SU-DHL-6 (cell line): ENCODE data around the gene PITPNB.

Experiments
- H2AFZ ChIP-seq: fragments of 200-600 bp; sonication (generic); 2 replicates; pipeline ENCODE4 v1.6.1; 2014; ENCODE audit warnings: low read depth, mild to moderate bottlenecking, moderate library complexity, mixed read lengths, antibody characterized with exemption, low read length; ENCODE audit not compliant: severe bottlenecking
- H3F3A ChIP-seq: fragments of 200-600 bp; shearing (Covaris generic); 2 replicates; pipeline ENCODE4 v1.6.0; 2016; ENCODE audit warnings: antibody characterized with exemption, mild to moderate bottlenecking; ENCODE audit not compliant: insufficient read depth
- H3K27ac ChIP-seq: fragments of 200-600 bp; sonication (generic); 2 replicates; pipeline ENCODE4 v1.5.1; 2016; ENCODE audit warnings: low read depth, mild to moderate bottlenecking, low read length, moderate library complexity, mixed read lengths
- H3K27me3 ChIP-seq: fragments of 200-600 bp; sonication (generic), shearing (Covaris generic); 2 replicates; pipeline ENCODE4 v1.6.0; 2014; ENCODE audit warnings: mild to moderate bottlenecking, low read length
- H3K36me3 ChIP-seq: fragments of 200-600 bp; sonication (generic); 2 replicates; pipeline ENCODE4 v1.6.1; 2014; ENCODE audit warnings: mild to moderate bottlenecking, low read length, mixed read lengths
- H3K4me2 ChIP-seq: fragments of 300-600, 200-600 bp; shearing (Covaris generic), sonication (generic); 2 replicates; pipeline ENCODE4 v1.6.0; 2014; ENCODE audit warnings: low read length, low read depth, mild to moderate bottlenecking; ENCODE audit not compliant: poor library complexity, severe bottlenecking
- H3K4me3 ChIP-seq: fragments of 200-600 bp; sonication (generic); 2 replicates; pipeline ENCODE4 v1.5.1; 2014; ENCODE audit warnings: antibody characterized with exemption, low read length, mild to moderate bottlenecking, mixed read lengths; ENCODE audit not compliant: insufficient read depth, poor library complexity, severe bottlenecking
- H3K79me2 ChIP-seq: fragments of 200-600 bp; sonication (generic); 2 replicates; pipeline ENCODE4 v1.6.1; 2014; ENCODE audit warnings: mild to moderate bottlenecking, low read length, moderate library complexity; ENCODE audit not compliant: insufficient read depth
- H3K9ac ChIP-seq: fragments of 200-600 bp; sonication (generic); 2 replicates; pipeline ENCODE4 v1.7.0; 2014; ENCODE audit warnings: mild to moderate bottlenecking, low read length
- H3K9me2 ChIP-seq: fragments of 200-600 bp; sonication (generic); replicated peaks from 2 replicates; pipeline ENCODE4 v1.6.1; 2014; ENCODE audit warnings: low read length; ENCODE audit not compliant: insufficient read depth
- H3K9me3 ChIP-seq: fragments of 200-600 bp; sonication (generic); 2 replicates; pipeline ENCODE4 v1.6.1; 2014; ENCODE audit warnings: low read length, mixed read lengths; ENCODE audit not compliant: insufficient read depth
- H4K20me1 ChIP-seq: fragments of 200-600 bp; sonication (generic); 2 replicates; pipeline ENCODE4 v1.6.1; 2014; ENCODE audit warnings: low read depth, mild to moderate bottlenecking, antibody characterized with exemption, low read length, moderate library complexity, mixed read lengths
- CTCF ChIP-seq: fragments of 200-600 bp; sonication (generic); IDR thresholded peaks from one replicate; pipeline ENCODE4 v1.5.1; 2017; ENCODE audit warnings: antibody characterized with exemption, mild to moderate bottlenecking, low read length, moderate library complexity; ENCODE audit not compliant: insufficient read depth, poor library complexity, severe bottlenecking
- EZH2phosphoT487 ChIP-seq: fragments of 200-600 bp; sonication (generic), shearing (Covaris generic); conservative IDR thresholded peaks from 2 replicates; pipeline ENCODE4 v1.6.1; 2018; ENCODE audit warnings: mild to moderate bottlenecking, antibody characterized with exemption, low read length, moderate library complexity, mixed read lengths

PITPNB gene

GRCh38 chr22:27881421-27881820 lies 37.6 kb downstream of the PITPNB start:
- Histone ChIP-seq H3K9me2 (no peaks in the 10 kb centered on the region), H3K27me3 (no peaks in the 10 kb centered on the region), H3K36me3 (peaks cover 11% of the 10 kb centered on the region), H4K20me1 (peaks cover 21% of the 10 kb centered on the region), H3K79me2 (peaks cover 38% of the 10 kb centered on the region; the same call in 1 of the 2 replicates), H2AFZ (no peak overlapping the region), H3K27ac (no peak overlapping the region), H3F3A (peaks cover 13% of the 10 kb centered on the region), H3K4me3 (no peak overlapping the region), H3K9ac (no peak overlapping the region), H3K9me3 (no peaks in the 10 kb centered on the region), H3K4me2 (no peak overlapping the region)
- TF ChIP-seq EZH2phosphoT487 (no peak), CTCF (no peak)

DNA sequence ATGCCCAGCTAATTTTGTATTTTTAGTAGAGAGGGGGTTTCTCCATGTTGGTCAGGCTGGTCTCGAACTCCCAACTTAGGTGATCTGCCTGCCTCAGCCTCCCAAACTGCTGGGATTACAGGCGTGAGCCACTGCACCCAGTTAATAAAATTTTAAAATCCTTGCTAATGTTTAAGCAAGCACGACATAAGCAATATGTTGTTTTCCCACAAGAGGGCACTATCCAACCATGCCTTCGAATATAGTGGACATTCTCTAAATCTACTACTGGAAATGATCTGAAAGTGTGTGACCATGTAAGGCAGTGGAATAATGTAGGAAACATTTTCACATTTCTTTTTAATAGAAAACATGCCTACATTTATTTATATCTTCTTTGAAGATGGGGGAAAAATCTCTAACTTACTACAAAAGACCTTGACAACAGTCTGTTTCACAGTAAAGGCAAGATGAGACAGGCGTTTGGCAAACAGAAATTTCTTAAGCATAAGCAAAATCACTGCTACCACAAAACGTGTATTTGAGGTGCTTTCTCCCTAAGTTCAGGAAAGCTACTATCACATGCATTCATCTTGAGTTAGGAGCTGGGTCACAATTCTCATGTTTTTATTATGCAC lies 38.2 kb downstream of the PITPNB start:
- Histone ChIP-seq H3K27ac (no peak overlapping the region), H2AFZ (no peak overlapping the region), H3K79me2 (peaks cover 39% of the 10 kb centered on the region; the same call in 1 of the 2 replicates), H3K36me3 (peaks cover 6% of the 10 kb centered on the region; the same call in 1 of the 2 replicates), H4K20me1 (peaks cover 16% of the 10 kb centered on the region), H3F3A (peaks cover 13% of the 10 kb centered on the region), H3K9me2 (no peaks in the 10 kb centered on the region), H3K4me3 (no peak overlapping the region), H3K9me3 (no peaks in the 10 kb centered on the region), H3K27me3 (no peaks in the 10 kb centered on the region), H3K9ac (no peak overlapping the region), H3K4me2 (no peak overlapping the region)
- peak; percentile 56 for TF ChIP-seq CTCF
- no peak for TF ChIP-seq EZH2phosphoT487

DNA sequence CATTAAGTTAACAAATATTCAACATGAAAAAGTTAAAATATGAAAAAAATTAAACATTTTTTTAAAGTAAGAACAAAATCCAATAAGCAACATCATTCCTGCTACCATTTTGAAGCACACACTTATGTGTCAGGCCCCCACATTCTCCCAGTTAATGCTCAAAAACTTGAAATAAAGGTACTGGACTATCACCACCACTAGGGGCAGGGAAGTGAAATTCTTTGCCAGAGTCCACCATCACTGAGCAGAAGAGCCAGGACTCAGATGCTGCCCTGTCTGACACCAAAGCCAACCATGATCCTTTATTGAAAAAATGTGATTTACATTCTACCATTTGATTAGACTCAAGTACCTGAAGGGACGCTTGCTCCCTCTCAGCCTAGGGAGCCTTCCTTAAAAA lies 39.1 kb downstream of the PITPNB start:
- Histone ChIP-seq H3K9me3 (no peaks in the 10 kb centered on the region), H3F3A (peaks cover 13% of the 10 kb centered on the region), H3K27ac (no peak overlapping the region), H3K9me2 (no peaks in the 10 kb centered on the region), H3K27me3 (no peaks in the 10 kb centered on the region), H3K79me2 (peaks cover 46% of the 10 kb centered on the region; the same call in 1 of the 2 replicates), H3K4me3 (no peak overlapping the region), H2AFZ (no peak overlapping the region), H3K36me3 (peaks cover 2% of the 10 kb centered on the region; the same call in 1 of the 2 replicates), H3K4me2 (no peak overlapping the region), H4K20me1 (peaks cover 20% of the 10 kb centered on the region), H3K9ac (no peak overlapping the region)
- peak; percentile 21 for TF ChIP-seq CTCF
- TF ChIP-seq EZH2phosphoT487: no peak
